ENCODE results near the gene APBA1.

DNA sequence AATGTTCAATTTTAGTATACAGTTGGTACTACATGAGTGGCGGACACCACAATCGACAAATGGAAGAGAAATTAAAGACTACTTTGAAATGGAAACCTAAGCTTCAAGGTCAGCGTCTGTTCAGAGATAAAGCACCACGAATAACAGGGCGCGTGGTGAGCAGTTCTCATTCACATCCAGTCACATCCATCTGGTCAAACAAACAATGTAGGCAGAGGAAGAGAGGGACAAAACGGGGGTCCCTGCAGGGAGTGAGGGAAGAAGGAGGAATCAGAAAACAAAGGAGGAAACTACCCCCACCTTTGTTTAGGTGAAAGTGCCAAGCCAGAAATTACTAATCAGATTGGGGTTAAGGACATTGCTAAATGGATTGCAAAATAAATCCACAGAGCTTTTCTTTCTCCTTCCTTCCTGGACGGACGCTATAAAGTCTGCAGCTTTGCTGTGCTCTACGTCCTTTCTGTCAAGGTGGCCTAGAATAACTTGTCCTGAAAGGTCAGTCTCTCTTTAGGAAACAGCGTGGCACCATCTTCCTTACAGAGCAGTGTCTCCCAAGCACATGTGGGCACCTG lies 208.6 kb downstream of the APBA1 start:
- no peak for TF ChIP-seq CTCF (IDR thresholded peaks at IDR 0.05; ENCODE audit: low read depth, low read length, poor library complexity, severe bottlenecking)
- no peak for TF ChIP-seq EZH2phosphoT487 (IDR thresholded peaks at IDR 0.05; ENCODE audit: borderline replicate concordance, low read length)
